H1 (cell line): Measurements from ENCODE around the gene C16orf54. TPM values are rescaled to one million over a fixed set of nuclear protein-coding genes. Genes with fewer than 3 reads are reported as not detected.

ENCODE experiments used
- CTCF ChIA-PET: fragments of 300-600 bp; sonication (Branson Sonifier 250); formaldehyde crosslinking; loops from one replicate; lab custom pipeline; 2021; ENCODE audit not compliant: partially characterized antibody; lab: Charles Lee
- POLR2A ChIA-PET: fragments of 300-600 bp; sonication (Branson Sonifier 250); formaldehyde crosslinking; loops from one replicate; lab custom pipeline; 2021; ENCODE audit warnings: inconsistent platforms; ENCODE audit not compliant: partially characterized antibody; lab: Charles Lee
- DNase-seq, 2 experiments: peaks; one replicate each; pipeline versions ENCODE4 v3.0.0 to v3.0.0-alpha.2; 2010 to 2022; ENCODE audit warnings: low spot score in 2 of 2, low read depth in 1 of 2, mixed read lengths in 1 of 2
- FAIRE-seq: peaks from 2 replicates; lab custom pipeline; 2011; peaks lifted over from hg19 to GRCh38; lab: Jason Lieb, UNC
- H2AFZ ChIP-seq: 2 replicates; pipeline ENCODE4 v1.8.1; 2012; ENCODE audit warnings: low read length, inconsistent platforms
- H2AK5ac ChIP-seq: 2 replicates; pipeline ENCODE4 v1.6.1; 2013; ENCODE audit warnings: low read depth, low read length
- H2BK120ac ChIP-seq: replicated peaks from 2 replicates; pipeline ENCODE3; 2013; ENCODE audit warnings: low read depth, low read length, inconsistent platforms
- H2BK12ac ChIP-seq: 2 replicates; pipeline ENCODE4 v1.6.1; 2013; ENCODE audit warnings: low read depth, low read length
- H2BK15ac ChIP-seq: 2 replicates; pipeline ENCODE4 v1.6.1; 2013; ENCODE audit warnings: low read length
- H2BK20ac ChIP-seq: 2 replicates; pipeline ENCODE4 v1.6.1; 2013; ENCODE audit warnings: low read length
- H2BK5ac ChIP-seq: 2 replicates; pipeline ENCODE4 v1.6.1; 2013; ENCODE audit warnings: low read depth, low read length
- H3K14ac ChIP-seq: 2 replicates; pipeline ENCODE4 v1.6.1; 2013; ENCODE audit warnings: inconsistent platforms; ENCODE audit not compliant: insufficient read length
- H3K18ac ChIP-seq: 2 replicates; pipeline ENCODE4 v1.6.1; 2013; ENCODE audit warnings: low read length; ENCODE audit errors: extremely low read depth
- H3K23ac ChIP-seq: 2 replicates; pipeline ENCODE4 v1.6.1; 2013; ENCODE audit warnings: inconsistent platforms; ENCODE audit not compliant: insufficient read length
- H3K23me2 ChIP-seq: 2 replicates; pipeline ENCODE4 v1.6.1; 2013; ENCODE audit warnings: low read depth, low read length
- H3K27ac ChIP-seq: 2 replicates; pipeline ENCODE4 v1.6.1; 2011; ENCODE audit warnings: low read depth, low read length, inconsistent platforms
- H3K27me3 ChIP-seq, 4 experiments: replicated peaks in 1 of 4; 1 replicate in 1 of 4; 2 replicates in 3 of 4; pipeline versions ENCODE4 v1.6.1 to v1.8.1; 2011 to 2013; ENCODE audit warnings: low read length in 3 of 4, mild to moderate bottlenecking in 3 of 4, inconsistent platforms in 2 of 4, mixed read lengths in 2 of 4, moderate library complexity in 1 of 4; ENCODE audit not compliant: control insufficient read depth in 3 of 4, insufficient read depth in 3 of 4; ENCODE audit errors: extremely low read depth in 1 of 4
- H3K36me3 ChIP-seq, 4 experiments: 2 replicates each; pipeline versions ENCODE4 v1.6.1 to v1.8.1; 2011 to 2013; ENCODE audit warnings: mild to moderate bottlenecking in 4 of 4, low read length in 3 of 4, moderate library complexity in 2 of 4, control low read depth in 1 of 4, inconsistent platforms in 1 of 4; ENCODE audit not compliant: insufficient read depth in 4 of 4, control insufficient read depth in 2 of 4
- H3K4ac ChIP-seq: replicated peaks from 2 replicates; pipeline ENCODE3; 2013; ENCODE audit warnings: low read length, low read depth, mixed read lengths, inconsistent platforms; ENCODE audit not compliant: insufficient read length
- H3K4me1 ChIP-seq, 4 experiments: replicated peaks in 1 of 4; 1 replicate in 1 of 4; 2 replicates in 3 of 4; pipeline versions ENCODE4 v1.6.1 to v1.8.1; 2011 to 2013; ENCODE audit warnings: low read length in 3 of 4, inconsistent platforms in 2 of 4, mixed read lengths in 1 of 4; ENCODE audit not compliant: insufficient read depth in 4 of 4, control insufficient read depth in 3 of 4
- H3K4me2 ChIP-seq, 2 experiments: 2 replicates each; pipeline versions ENCODE4 v1.6.1 to v1.8.1; 2011 to 2013; ENCODE audit warnings: low read depth in 2 of 2, low read length in 2 of 2, control low read depth in 1 of 2, inconsistent platforms in 1 of 2, mild to moderate bottlenecking in 1 of 2; ENCODE audit not compliant: insufficient read depth in 1 of 2
- H3K4me3 ChIP-seq, 4 experiments: fragments of 200-600, 300-600 bp in 1 of 4; sonication (generic), shearing (Covaris generic), sonication (Bioruptor Twin) in 1 of 4; 2 replicates each; pipeline versions ENCODE4 v1.5.1 to v1.8.1; 2011 to 2016; ENCODE audit warnings: low read length in 4 of 4, low read depth in 3 of 4, control low read depth in 2 of 4, inconsistent platforms in 2 of 4, mild to moderate bottlenecking in 2 of 4, mixed read lengths in 1 of 4, moderate library complexity in 1 of 4; ENCODE audit not compliant: insufficient read depth in 2 of 4; ENCODE audit errors: extremely low read depth in 1 of 4
- H3K56ac ChIP-seq: replicated peaks from 2 replicates; pipeline ENCODE3; 2013; ENCODE audit warnings: low read depth, mild to moderate bottlenecking, mixed read lengths, low read length, inconsistent platforms; ENCODE audit not compliant: insufficient read length
- H3K79me1 ChIP-seq: 2 replicates; pipeline ENCODE4 v1.6.1; 2013; ENCODE audit warnings: low read depth, low read length, control low read depth
- H3K79me2 ChIP-seq, 2 experiments: 2 replicates each; pipeline versions ENCODE4 v1.6.1 to v1.8.1; 2012 to 2013; ENCODE audit warnings: low read length in 2 of 2, mild to moderate bottlenecking in 2 of 2, inconsistent platforms in 1 of 2; ENCODE audit not compliant: insufficient read depth in 2 of 2, control insufficient read depth in 1 of 2
- H3K9ac ChIP-seq, 4 experiments: replicated peaks in 1 of 4; 1 replicate in 1 of 4; 2 replicates in 3 of 4; pipeline versions ENCODE4 v1.6.1 to v1.8.1; 2011 to 2013; ENCODE audit warnings: low read depth in 3 of 4, low read length in 3 of 4, control low read depth in 2 of 4, mild to moderate bottlenecking in 2 of 4, moderate library complexity in 2 of 4, inconsistent platforms in 1 of 4; ENCODE audit errors: extremely low read depth in 1 of 4
- H3K9me3 ChIP-seq, 2 experiments: 2 replicates each; pipeline versions ENCODE4 v1.6.1 to v1.8.1; 2012 to 2013; ENCODE audit warnings: mild to moderate bottlenecking in 2 of 2, moderate library complexity in 2 of 2, control low read depth in 1 of 2, inconsistent platforms in 1 of 2, low read depth in 1 of 2, low read length in 1 of 2, mixed read lengths in 1 of 2; ENCODE audit not compliant: insufficient read depth in 2 of 2
- H4K20me1 ChIP-seq, 2 experiments: replicated peaks in 1 of 2; 2 replicates each; pipeline versions ENCODE3 to v1.8.1; 2011 to 2013; ENCODE audit warnings: inconsistent platforms in 2 of 2, low read length in 2 of 2, mild to moderate bottlenecking in 1 of 2; ENCODE audit not compliant: insufficient read depth in 2 of 2, control insufficient read depth in 1 of 2
- H4K5ac ChIP-seq: 2 replicates; pipeline ENCODE4 v1.6.1; 2013; ENCODE audit warnings: low read length, low read depth, mixed read lengths, inconsistent platforms; ENCODE audit not compliant: insufficient read length
- H4K8ac ChIP-seq: 2 replicates; pipeline ENCODE4 v1.8.0; 2013; ENCODE audit warnings: mild to moderate bottlenecking, moderate library complexity, low read length, inconsistent platforms; ENCODE audit not compliant: insufficient read depth; ENCODE audit errors: extremely low read depth
- H4K91ac ChIP-seq: replicated peaks from 2 replicates; pipeline ENCODE3; 2013; ENCODE audit warnings: low read length, mixed read lengths, inconsistent platforms; ENCODE audit not compliant: insufficient read length
- WGBS, 2 experiments: shearing (Covaris generic) in 1 of 2; methylation state at CpG; one replicate each; pipeline versions ENCODE4 v1.1.6 to v1.1.7; 2013 to 2015; ENCODE audit warnings: low lambda C conversion rate in 2 of 2, mixed read lengths in 2 of 2, inconsistent platforms in 1 of 2, low coverage in 1 of 2, missing lambda C conversion rate in 1 of 2; ENCODE audit not compliant: insufficient replicate concordance in 2 of 2, insufficient coverage in 1 of 2, insufficient read length in 1 of 2; ENCODE audit errors: extremely low coverage in 1 of 2, missing lambda C conversion rate in 1 of 2; 5-methylcytosine and 5-hydroxymethylcytosine counted together
- polyA plus RNA-seq, 7 experiments: library from polyadenylated mRNA; depleted of rRNA in 3 of 7; stranded (reverse) in 5 of 7; unstranded in 2 of 7; fragments of >200 nt in 5 of 7; fragments of 200-250 nt in 2 of 7; gene quantifications; 1 replicate in 5 of 7; 2 replicates in 1 of 7; 4 replicates in 1 of 7; pipeline versions ENCODE4 v1.2.1 to v1.2.3, GENCODE V29; 2011 to 2013; ENCODE audit warnings: missing spikeins in 2 of 7, mixed read lengths in 2 of 7
- total RNA-seq: library from RNA; stranded (reverse); fragmentation: NEBNext Ultra II Directional; extraction: Animal tissue kit (Norgen Biotek cat#: 25700); gene quantifications from 2 replicates; pipeline ENCODE4 v1.2.1, GENCODE V29; 2021

Gene C16orf54
- total and polyA plus RNA-seq, 2 of the 8 experiments (the other 6 are each of a cell fraction or from before 2014, with no cell fraction given): not detected

DNA sequence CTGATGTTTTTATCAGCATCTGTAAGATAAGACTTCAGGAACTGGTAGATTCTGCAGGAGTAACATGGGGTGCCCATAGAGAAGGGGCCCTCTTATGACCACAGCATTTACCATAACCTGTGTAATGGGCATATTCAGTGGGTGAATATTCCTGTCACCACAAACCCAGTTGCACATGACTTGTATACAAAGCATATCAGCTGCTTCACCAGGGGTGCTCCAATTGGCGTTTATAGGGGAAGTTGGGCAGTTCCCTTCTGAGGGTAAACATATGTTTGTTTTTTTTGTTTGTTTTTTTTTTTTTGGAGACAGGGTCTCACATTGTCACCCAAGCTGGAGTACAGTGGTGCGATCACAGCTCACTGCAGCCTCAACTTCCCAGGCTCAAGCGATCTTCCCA is 20.8 kb upstream of the C16orf54 start:
- Histone ChIP-seq H3K36me3 (no peaks in the 10 kb centered on the region), H2BK120ac (no peak overlapping the region), H3K79me2 (no peaks in the 10 kb centered on the region), H4K5ac (no peak overlapping the region), H2BK12ac (no peak overlapping the region), H2BK15ac (no peak overlapping the region), H2AK5ac (no peak overlapping the region), H3K4ac (no peak overlapping the region), H3K4me2 (no peak overlapping the region), H3K56ac (no peak overlapping the region), H4K20me1 (no peaks in the 10 kb centered on the region), H3K27me3 (no peaks in the 10 kb centered on the region), H3K18ac (no peak overlapping the region), H3K4me1 (no peaks in the 10 kb centered on the region), H3K9ac (no peak overlapping the region), H4K91ac (no peak overlapping the region), H3K9me3 (no peaks in the 10 kb centered on the region), H2AFZ (no peak overlapping the region), H3K14ac (no peak overlapping the region), H3K4me3 (no peak overlapping the region), H3K23ac (no peak overlapping the region), H3K23me2 (no peaks in the 10 kb centered on the region), H3K27ac (no peak overlapping the region), H4K8ac (no peak overlapping the region), H2BK5ac (no peak overlapping the region), H2BK20ac (no peak overlapping the region), H3K79me1 (no peaks in the 10 kb centered on the region)
- FAIRE-seq (no peak), DNase-seq (no peak)
- WGBS, 2 experiments: 97% methylated on average over 3 of the region's 3 CpGs; no CpG with 5 or more reads in 1 of the 2 experiments
- ChIA-PET CTCF (interaction anchor here (0.8 to 4.8 kb wide), 3 partner anchors 23 to 60 kb away, joined by 3 to 17 read pairs (median 3); partner anchors contain the start of gene KIF22), POLR2A (interaction anchor here (0.6 to 1.5 kb wide), 5 partner anchors 10 to 57 kb away, joined by 3 to 5 read pairs (median 3); partner anchors contain the start of gene ZG16)
